Activated naive CD4-positive, alpha-beta T cell treated with anti-CD3 and anti-CD28 coated beads, Interleukin-2, amount 10 ng/mL, durations not matched to agents 7 days and 5 days (primary cell): ENCODE results near the gene VPS4B.
A peak's percentile ranks its signal among the peaks of the same experiment; 100 is the strongest.

Source experiments
- CTCF ChIA-PET: fragments of 350-600 bp; sonication (Branson Sonifier 250); formaldehyde crosslinking; loops from one replicate; lab custom pipeline; 2021; ENCODE audit warnings: antibody characterized with exemption; lab: Charles Lee
- DNase-seq: peaks from one replicate; pipeline ENCODE4 v3.0.0-alpha.2; 2020
- H3K27ac Mint-ChIP-seq: one replicate; pipeline ENCODE4 v1.8.0; 2021; ENCODE audit warnings: mild to moderate bottlenecking, moderate library complexity, mixed read lengths
- H3K27me3 Mint-ChIP-seq: one replicate; pipeline ENCODE4 v1.8.0; 2021; ENCODE audit warnings: mild to moderate bottlenecking, mixed read lengths
- H3K36me3 Mint-ChIP-seq: one replicate; pipeline ENCODE4 v1.8.0; 2021; ENCODE audit warnings: mixed read lengths
- H3K4me1 Mint-ChIP-seq: one replicate; pipeline ENCODE4 v1.8.0; 2021; ENCODE audit warnings: mixed read lengths
- H3K4me3 Mint-ChIP-seq: one replicate; pipeline ENCODE4 v1.8.0; 2021; ENCODE audit warnings: mild to moderate bottlenecking, moderate library complexity, mixed read lengths
- H3K9me3 Mint-ChIP-seq: one replicate; pipeline ENCODE4 v1.8.0; 2021; ENCODE audit warnings: mixed read lengths

Gene VPS4B

GRCh38 chr18:63445037-63445436 is 22.8 kb upstream of the VPS4B start:
- no peak for DNase-seq
- peaks cover 19% of the 10 kb centered on the region for H3K27me3 Mint-ChIP-seq
- no peaks in the 10 kb centered on the region for H3K36me3 Mint-ChIP-seq
- CTCF ChIA-PET, result no interaction called here
- H3K4me1 Mint-ChIP-seq, result no peaks in the 10 kb centered on the region
- H3K27ac Mint-ChIP-seq, result no peak overlapping the region
- H3K9me3 Mint-ChIP-seq, result no peaks in the 10 kb centered on the region
- H3K4me3 Mint-ChIP-seq, result no peak overlapping the region

GRCh38 chr18:63444580-63444979 is 22.3 kb upstream of the VPS4B start:
- Mint-ChIP-seq H3K27me3 (peaks cover 23% of the 10 kb centered on the region), H3K9me3 (no peaks in the 10 kb centered on the region), H3K27ac (no peak overlapping the region), H3K4me3 (no peak overlapping the region), H3K4me1 (no peaks in the 10 kb centered on the region), H3K36me3 (no peaks in the 10 kb centered on the region)
- DNase-seq, result no peak
- CTCF ChIA-PET, result interaction anchor here (1.0 kb wide), 1 partner anchor 67 kb away, joined by 3 read pairs; no protein-coding TSS in a partner anchor

GRCh38 chr18:63443829-63444228 is 21.6 kb upstream of the VPS4B start:
- H3K36me3 Mint-ChIP-seq, result no peaks in the 10 kb centered on the region
- no peak overlapping the region for H3K4me3 Mint-ChIP-seq
- CTCF ChIA-PET, result interaction anchor here (1.0 to 9.8 kb wide), 3 partner anchors 68 to 426 kb away, joined by 3 to 139 read pairs (median 6); no protein-coding TSS in a partner anchor
- DNase-seq, result no peak
- H3K9me3 Mint-ChIP-seq, result no peaks in the 10 kb centered on the region
- peaks cover 25% of the 10 kb centered on the region for H3K27me3 Mint-ChIP-seq
- peaks cover 4% of the 10 kb centered on the region for H3K4me1 Mint-ChIP-seq
- H3K27ac Mint-ChIP-seq, result no peak overlapping the region

GRCh38 chr18:63440881-63441280 is 18.6 kb upstream of the VPS4B start:
- no peak overlapping the region for H3K27ac Mint-ChIP-seq
- no peak overlapping the region for H3K4me3 Mint-ChIP-seq
- H3K36me3 Mint-ChIP-seq, result no peaks in the 10 kb centered on the region
- CTCF ChIA-PET, result interaction anchor here (0.7 to 9.8 kb wide), 6 partner anchors 75 to 425 kb away, joined by 3 to 139 read pairs (median 9); no protein-coding TSS in a partner anchor
- DNase-seq, result no peak
- no peaks in the 10 kb centered on the region for H3K9me3 Mint-ChIP-seq
- peaks cover 40% of the 10 kb centered on the region for H3K27me3 Mint-ChIP-seq
- H3K4me1 Mint-ChIP-seq, result peaks cover 4% of the 10 kb centered on the region

- H3K9me3 Mint-ChIP-seq, result no peaks in the 10 kb centered on the region
- H3K4me1 Mint-ChIP-seq, result peaks cover 4% of the 10 kb centered on the region
- no peak overlapping the region for H3K4me3 Mint-ChIP-seq
- no peak for DNase-seq
- CTCF ChIA-PET, result interaction anchor here (0.8 to 9.8 kb wide), 14 partner anchors 12 to 723 kb away, joined by 3 to 139 read pairs (median 12); no protein-coding TSS in a partner anchor
- H3K36me3 Mint-ChIP-seq, result no peaks in the 10 kb centered on the region
- peaks cover 46% of the 10 kb centered on the region for H3K27me3 Mint-ChIP-seq
- H3K27ac Mint-ChIP-seq, result no peak overlapping the region
Observed at GRCh38 chr18:63440219-63440618, 17.9 kb upstream of the VPS4B start.

GRCh38 chr18:63439334-63439733 is 17.1 kb upstream of the VPS4B start:
- Mint-ChIP-seq H3K9me3 (no peaks in the 10 kb centered on the region), H3K4me3 (no peak overlapping the region), H3K27me3 (peaks cover 47% of the 10 kb centered on the region), H3K27ac (no peak overlapping the region), H3K36me3 (no peaks in the 10 kb centered on the region), H3K4me1 (peaks cover 4% of the 10 kb centered on the region)
- peak; percentile 60 for DNase-seq
- CTCF ChIA-PET, result interaction anchor here (0.8 to 9.8 kb wide), 30 partner anchors 9 to 725 kb away, joined by 3 to 139 read pairs (median 4); no protein-coding TSS in a partner anchor

GRCh38 chr18:63438181-63438580 is 15.9 kb upstream of the VPS4B start:
- H3K27ac Mint-ChIP-seq, result no peak overlapping the region
- H3K4me3 Mint-ChIP-seq, result no peak overlapping the region
- H3K9me3 Mint-ChIP-seq, result no peaks in the 10 kb centered on the region
- CTCF ChIA-PET, result interaction anchor here (0.8 to 9.8 kb wide), 20 partner anchors 8 to 424 kb away, joined by 3 to 139 read pairs (median 6); no protein-coding TSS in a partner anchor
- peaks cover 4% of the 10 kb centered on the region for H3K4me1 Mint-ChIP-seq
- peaks cover 55% of the 10 kb centered on the region for H3K27me3 Mint-ChIP-seq
- no peaks in the 10 kb centered on the region for H3K36me3 Mint-ChIP-seq
- DNase-seq, result no peak

- CTCF ChIA-PET, result interaction anchor here (1.0 to 1.6 kb wide), 2 partner anchors 92 to 417 kb away, joined by 3 to 9 read pairs; no protein-coding TSS in a partner anchor
- Mint-ChIP-seq H3K4me3 (no peak overlapping the region), H3K36me3 (no peaks in the 10 kb centered on the region)
Observed at GRCh38 chr18:63433334-63433866, 11.1 kb upstream of the VPS4B start.

GRCh38 chr18:63431180-63431579 is 8.9 kb upstream of the VPS4B start:
- Mint-ChIP-seq H3K27ac (no peak overlapping the region), H3K36me3 (no peaks in the 10 kb centered on the region), H3K4me1 (peaks cover 3% of the 10 kb centered on the region), H3K4me3 (no peak overlapping the region), H3K27me3 (peaks cover 51% of the 10 kb centered on the region), H3K9me3 (no peaks in the 10 kb centered on the region)
- no peak for DNase-seq
- CTCF ChIA-PET, result no interaction called here

More at GRCh38 chr18:63433334-63433866, 11.1 kb upstream of the VPS4B start:
- DNase-seq, result no peak
- Mint-ChIP-seq H3K9me3 (no peaks in the 10 kb centered on the region), H3K4me1 (no peaks in the 10 kb centered on the region), H3K27ac (no peak overlapping the region), H3K27me3 (peaks cover 52% of the 10 kb centered on the region)

- Mint-ChIP-seq H3K4me3 (no peak overlapping the region), H3K27me3 (peaks cover 50% of the 10 kb centered on the region), H3K27ac (no peak overlapping the region), H3K4me1 (peaks cover 3% of the 10 kb centered on the region), H3K9me3 (no peaks in the 10 kb centered on the region), H3K36me3 (no peaks in the 10 kb centered on the region)
- DNase-seq, result no peak
- CTCF ChIA-PET, result no interaction called here
Observed at GRCh38 chr18:63430526-63430925, 8.2 kb upstream of the VPS4B start.

GRCh38 chr18:63427558-63427957 is 5.3 kb upstream of the VPS4B start:
- Mint-ChIP-seq H3K27ac (no peak overlapping the region), H3K9me3 (no peaks in the 10 kb centered on the region), H3K27me3 (peaks cover 41% of the 10 kb centered on the region), H3K4me3 (no peak overlapping the region), H3K36me3 (peaks cover 1% of the 10 kb centered on the region), H3K4me1 (peaks cover 15% of the 10 kb centered on the region)
- DNase-seq, result no peak
- CTCF ChIA-PET, result interaction anchor here (1.0 to 3.0 kb wide), 2 partner anchors 11 to 85 kb away, joined by 3 to 26 read pairs; no protein-coding TSS in a partner anchor

- DNase-seq, result no peak
- Mint-ChIP-seq H3K4me1 (peaks cover 39% of the 10 kb centered on the region), H3K27ac (peak overlapping the region; percentile 94), H3K4me3 (peak overlapping the region; percentile 86), H3K36me3 (peaks cover 17% of the 10 kb centered on the region), H3K9me3 (no peaks in the 10 kb centered on the region), H3K27me3 (peaks cover 25% of the 10 kb centered on the region)
- CTCF ChIA-PET, result interaction anchor here (1.5 kb wide), 1 partner anchor 12 kb away, joined by 8 read pairs; no protein-coding TSS in a partner anchor
Observed at GRCh38 chr18:63422864-63423304, 608 bp upstream of the VPS4B start.

GRCh38 chr18:63421514-63421913 is 762 bp downstream of the VPS4B start:
- Mint-ChIP-seq H3K4me3 (peak overlapping the region; percentile 86), H3K36me3 (peaks cover 17% of the 10 kb centered on the region), H3K4me1 (peaks cover 35% of the 10 kb centered on the region), H3K9me3 (no peaks in the 10 kb centered on the region), H3K27ac (peak overlapping the region; percentile 94), H3K27me3 (peaks cover 17% of the 10 kb centered on the region)
- CTCF ChIA-PET, result interaction anchor here (1.5 kb wide), 1 partner anchor 11 kb away, joined by 8 read pairs; no protein-coding TSS in a partner anchor
- no peak for DNase-seq

- Mint-ChIP-seq H3K4me1 (peaks cover 47% of the 10 kb centered on the region), H3K4me3 (no peak overlapping the region), H3K9me3 (no peaks in the 10 kb centered on the region), H3K27me3 (no peaks in the 10 kb centered on the region), H3K27ac (no peak overlapping the region), H3K36me3 (peaks cover 55% of the 10 kb centered on the region)
- CTCF ChIA-PET, result no interaction called here
- DNase-seq, result no peak
Observed at GRCh38 chr18:63412953-63413352, 9.3 kb downstream of the VPS4B start.
